Thymus (tissue), 11 donors: ENCODE measurements around the gene RPS5. TPM values are rescaled to one million over a fixed set of nuclear protein-coding genes. Genes with fewer than 3 reads are reported as not detected.
"Not testable (repeated sequence)": the region's sequence is repeated elsewhere in the genome, so short reads cannot be mapped to it uniquely, and the experiment has no call there.

Source experiments
- DNase-seq, 9 donors: peaks; one replicate each; pipeline ENCODE4 v3.0.0-alpha.2; 2013; ENCODE audit warnings: low spot score in 9 of 9, low read depth in 6 of 9, missing footprints in 1 of 9
- H3K27ac ChIP-seq, 2 donors: one replicate each; pipeline ENCODE4 v1.5.1; 2013; ENCODE audit warnings: control low read depth in 1 of 2, low read depth in 1 of 2, low read length in 1 of 2, mild to moderate bottlenecking in 1 of 2, moderate library complexity in 1 of 2
- H3K27me3 ChIP-seq, 2 donors: one replicate each; pipeline ENCODE4 v1.5.1; 2013; ENCODE audit warnings: low read length in 1 of 2; ENCODE audit not compliant: control insufficient read depth in 2 of 2, insufficient read depth in 1 of 2
- H3K36me3 ChIP-seq, 2 donors: one replicate each; pipeline ENCODE4 v1.5.1; 2013; ENCODE audit warnings: low read length in 1 of 2, mild to moderate bottlenecking in 1 of 2, moderate library complexity in 1 of 2; ENCODE audit not compliant: control insufficient read depth in 2 of 2, insufficient read depth in 2 of 2
- H3K4me1 ChIP-seq, 2 donors: one replicate each; pipeline ENCODE4 v1.5.1; 2013; ENCODE audit warnings: low read length in 2 of 2; ENCODE audit not compliant: control insufficient read depth in 2 of 2, insufficient read depth in 2 of 2
- H3K4me3 ChIP-seq, 2 donors: one replicate each; pipeline ENCODE4 v1.5.1; 2013; ENCODE audit warnings: low read length in 2 of 2, control low read depth in 1 of 2, mild to moderate bottlenecking in 1 of 2
- H3K9me3 ChIP-seq, 2 donors: one replicate each; pipeline ENCODE4 v1.5.1; 2013; ENCODE audit warnings: low read length in 1 of 2, mild to moderate bottlenecking in 1 of 2; ENCODE audit not compliant: control insufficient read depth in 2 of 2, insufficient read depth in 1 of 2
- WGBS: extraction: QIAGEN DNeasy Blood & Tissue Kit; methylation state at CpG from one replicate; pipeline ENCODE4 v1.1.7; 2013; 5-methylcytosine and 5-hydroxymethylcytosine counted together
- polyA plus RNA-seq: library from polyadenylated mRNA; stranded (reverse); fragments of 200-250 nt; gene quantifications from one replicate; pipeline ENCODE4 v1.2.3, GENCODE V29; 2013
- total RNA-seq: library from RNA; stranded (reverse); fragments of 120-200 nt; gene quantifications from one replicate; pipeline ENCODE4 v1.2.4, GENCODE V29; 2013
- donor health status: healthy.

Gene RPS5
- total and polyA plus RNA-seq, 2 donors, result 942 to 1,573 TPM

- Histone ChIP-seq H3K9me3 (peaks cover 0 to 8% of the 10 kb centered on the region in 2 donors), H3K4me1 (peaks cover 3 to 10% of the 10 kb centered on the region in 2 donors), H3K27me3 (peaks cover 0 to 20% of the 10 kb centered on the region in 2 donors), H3K4me3 (peak within 1 kb of the TSS; percentile 67 to 78), H3K36me3 (no peaks in the 10 kb centered on the region), H3K27ac (peak within 1 kb of the TSS; percentile 75 to 88)
- WGBS, result under 1% methylated on average over 74 of the region's 74 CpGs
- DNase-seq, result peak; percentile 87 to 98 (median 94)
Measured at GRCh38 chr19:58362272-58362994, 24.6 kb upstream of the RPS5 start, which contains the start of gene ZNF497. ZNF497 (minus strand) TSS chr19:58362751; CDS start chr19:58357635, 5,116 bp downstream.

DNA sequence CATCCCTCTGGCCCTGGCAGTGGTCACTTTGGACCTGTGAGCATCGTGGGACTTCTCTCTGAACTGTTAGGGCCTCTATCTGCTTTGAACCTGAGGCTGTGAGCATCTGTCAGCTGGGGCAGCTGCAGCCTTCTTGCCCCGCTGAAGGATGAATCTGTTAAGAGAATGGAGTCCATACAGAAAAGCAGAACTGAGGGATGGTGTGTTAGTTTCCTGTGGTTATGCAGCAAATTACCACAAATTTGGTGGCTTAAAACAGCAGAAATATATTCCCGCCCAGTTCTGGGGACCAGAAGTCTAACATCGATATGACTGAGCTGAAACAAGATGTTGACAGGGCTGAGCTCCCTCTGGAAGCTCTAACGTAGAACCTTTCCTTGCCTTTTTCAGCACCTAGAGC is 22.9 kb upstream of the RPS5 start:
- no peak for DNase-seq
- peaks cover 0 to 8% of the 10 kb centered on the region in 2 donors for H3K27me3 ChIP-seq
- peaks cover 3 to 10% of the 10 kb centered on the region in 2 donors for H3K4me1 ChIP-seq
- no peak overlapping the region for H3K4me3 ChIP-seq
- WGBS, result 16% methylated on average over 5 of the region's 5 CpGs
- H3K9me3 ChIP-seq, result peaks cover 0 to 8% of the 10 kb centered on the region in 2 donors
- peaks cover 0 to 10% of the 10 kb centered on the region in 2 donors for H3K36me3 ChIP-seq
- no peak overlapping the region for H3K27ac ChIP-seq

DNA sequence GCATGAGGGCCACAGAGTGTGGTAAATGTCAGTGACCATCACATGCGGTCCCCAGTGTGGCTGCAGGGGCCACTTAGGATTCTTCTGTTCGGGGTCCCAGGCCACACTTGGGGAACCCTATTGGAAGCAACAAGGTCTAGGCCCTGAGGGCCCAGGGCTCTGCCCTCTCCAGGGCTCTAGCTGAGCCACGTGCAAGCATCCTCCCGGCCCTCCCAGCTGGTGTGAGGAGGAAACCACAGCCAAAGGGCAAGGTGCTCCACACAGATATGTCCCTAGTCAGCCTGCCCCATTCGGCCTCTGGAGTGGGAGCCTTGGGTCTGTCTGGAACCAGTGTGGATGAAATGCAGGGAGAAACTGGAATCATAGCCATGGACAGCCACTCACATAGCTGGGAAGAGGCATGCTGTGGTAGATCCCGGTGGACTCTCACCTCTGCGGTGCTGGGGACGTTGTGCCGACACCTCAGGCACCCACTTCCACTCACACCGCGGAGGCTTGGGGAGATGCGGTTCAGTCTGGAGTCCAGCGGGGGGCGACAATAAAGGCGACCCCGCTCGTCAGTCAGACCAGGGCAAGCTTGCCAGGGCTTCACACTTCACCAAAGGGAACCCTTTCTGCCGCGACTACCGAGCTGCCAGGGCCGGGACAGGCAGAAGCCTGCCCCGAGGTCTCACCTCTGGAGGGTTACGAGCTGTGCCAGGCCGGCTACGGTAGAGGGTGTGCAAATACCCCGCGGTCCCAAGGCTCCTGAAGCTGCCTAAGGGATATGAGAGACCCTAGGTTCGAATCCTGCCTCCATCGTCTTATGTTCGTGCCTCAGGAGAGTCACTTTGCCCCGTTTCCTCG is 20.3 kb upstream of the RPS5 start:
- 95% methylated on average over 32 of the region's 32 CpGs for WGBS

GRCh38 chr19:58367698-58368454 is 19.2 kb upstream of the RPS5 start:
- DNase-seq, result no peak
- Histone ChIP-seq H3K4me1 (peaks cover 0 to 2% of the 10 kb centered on the region in 2 donors), H3K9me3 (peaks cover 0 to under 1% of the 10 kb centered on the region in 2 donors), H3K27ac (no peak overlapping the region), H3K4me3 (no peak overlapping the region), H3K27me3 (no peaks in the 10 kb centered on the region), H3K36me3 (peaks cover 0 to 10% of the 10 kb centered on the region in 2 donors)
- WGBS, result 85% methylated on average over 106 of the region's 106 CpGs

More for the DNA sequence above, 20.3 kb upstream of the RPS5 start:
- no peak overlapping the region for H3K27ac ChIP-seq
- H3K4me1 ChIP-seq, result peaks cover under 1 to 8% of the 10 kb centered on the region in 2 donors
- H3K27me3 ChIP-seq, result peaks cover 0 to 4% of the 10 kb centered on the region in 2 donors
- DNase-seq, result no peak
- peaks cover 0 to 10% of the 10 kb centered on the region in 2 donors for H3K36me3 ChIP-seq
- peaks cover 0 to 6% of the 10 kb centered on the region in 2 donors for H3K9me3 ChIP-seq
- no peak overlapping the region for H3K4me3 ChIP-seq

- Histone ChIP-seq H3K9me3 (no peaks in the 10 kb centered on the region), H3K27ac (no peak overlapping the region), H3K4me3 (no peak overlapping the region), H3K27me3 (no peaks in the 10 kb centered on the region), H3K36me3 (peaks cover 0 to 10% of the 10 kb centered on the region in 2 donors), H3K4me1 (no peaks in the 10 kb centered on the region)
- 96% methylated on average over 68 of the region's 68 CpGs for WGBS
- DNase-seq, result no peak
Measured at GRCh38 chr19:58368561-58369360, 18.3 kb upstream of the RPS5 start.

GRCh38 chr19:58372311-58373133 is 14.5 kb upstream of the RPS5 start:
- H3K36me3 ChIP-seq, result peaks cover 0 to 10% of the 10 kb centered on the region in 2 donors
- no peak overlapping the region for H3K27ac ChIP-seq
- DNase-seq, result no peak
- no peaks in the 10 kb centered on the region for H3K27me3 ChIP-seq
- no peaks in the 10 kb centered on the region for H3K9me3 ChIP-seq
- no peaks in the 10 kb centered on the region for H3K4me1 ChIP-seq
- 94% methylated on average over 15 of the region's 15 CpGs for WGBS
- H3K4me3 ChIP-seq, result no peak overlapping the region

DNA sequence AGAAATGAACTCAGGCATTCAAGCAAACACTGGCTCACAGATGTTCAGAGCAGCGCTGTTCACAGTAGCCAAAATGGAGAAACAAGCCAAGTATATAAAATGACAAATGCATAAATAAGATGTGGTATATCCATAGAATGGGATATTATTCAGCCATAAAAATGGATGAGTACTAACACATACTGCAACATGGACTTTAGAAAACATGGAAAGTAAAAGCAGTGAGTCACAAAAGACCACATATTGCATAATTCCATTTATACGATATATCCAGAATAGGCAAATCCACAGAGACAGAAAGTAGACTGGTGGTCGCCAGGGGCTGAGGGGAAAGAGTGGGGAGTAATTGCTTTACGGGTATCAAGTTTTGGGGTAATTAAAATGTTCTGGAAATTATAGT is 12.9 kb upstream of the RPS5 start:
- no peak for DNase-seq
- Histone ChIP-seq H3K27ac (no peak overlapping the region), H3K27me3 (no peaks in the 10 kb centered on the region), H3K4me3 (no peak overlapping the region), H3K9me3 (no peaks in the 10 kb centered on the region), H3K36me3 (no peaks in the 10 kb centered on the region), H3K4me1 (peaks cover under 1% of the 10 kb centered on the region in 2 donors)
- WGBS, result 96% methylated on average over 4 of the region's 4 CpGs

DNA sequence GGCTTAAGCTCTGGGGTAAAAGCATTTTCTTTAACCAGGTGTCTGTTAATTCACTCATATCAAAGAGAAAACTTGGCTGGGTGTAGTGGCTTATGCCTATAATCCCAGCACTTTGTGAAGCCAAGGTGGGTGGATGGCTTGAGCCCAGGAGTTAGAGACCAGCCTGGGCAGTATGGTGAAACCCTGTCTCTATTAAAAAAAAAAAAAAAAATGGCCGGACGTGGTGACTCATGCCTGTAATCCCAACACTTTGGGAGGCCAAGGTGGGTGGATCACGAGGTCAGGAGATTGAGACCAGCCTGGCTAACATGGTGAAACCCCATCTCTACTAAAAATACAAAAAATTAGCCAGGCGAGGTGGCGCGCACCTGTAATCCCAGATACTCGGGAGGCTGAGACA is 10.3 kb upstream of the RPS5 start:
- not testable (repeated sequence) for H3K4me3 ChIP-seq, H3K27me3 ChIP-seq, H3K9me3 ChIP-seq, H3K27ac ChIP-seq, DNase-seq, H3K36me3 ChIP-seq
- 97% methylated on average over 7 of the region's 7 CpGs for WGBS
- H3K4me1 ChIP-seq, result peaks cover 13 to 19% of the 10 kb centered on the region in 2 donors
